HG02759 (cell line): ENCODE measurements around the gene GP9.

Experiments used
- ATAC-seq: cut with Tn5 transposase; IDR thresholded peaks from one replicate; pipeline ENCODE4 v1.9.1; 2021; ENCODE audit warnings: mild to moderate bottlenecking, moderate library complexity; ENCODE audit not compliant: unreplicated experiment

Gene GP9

DNA sequence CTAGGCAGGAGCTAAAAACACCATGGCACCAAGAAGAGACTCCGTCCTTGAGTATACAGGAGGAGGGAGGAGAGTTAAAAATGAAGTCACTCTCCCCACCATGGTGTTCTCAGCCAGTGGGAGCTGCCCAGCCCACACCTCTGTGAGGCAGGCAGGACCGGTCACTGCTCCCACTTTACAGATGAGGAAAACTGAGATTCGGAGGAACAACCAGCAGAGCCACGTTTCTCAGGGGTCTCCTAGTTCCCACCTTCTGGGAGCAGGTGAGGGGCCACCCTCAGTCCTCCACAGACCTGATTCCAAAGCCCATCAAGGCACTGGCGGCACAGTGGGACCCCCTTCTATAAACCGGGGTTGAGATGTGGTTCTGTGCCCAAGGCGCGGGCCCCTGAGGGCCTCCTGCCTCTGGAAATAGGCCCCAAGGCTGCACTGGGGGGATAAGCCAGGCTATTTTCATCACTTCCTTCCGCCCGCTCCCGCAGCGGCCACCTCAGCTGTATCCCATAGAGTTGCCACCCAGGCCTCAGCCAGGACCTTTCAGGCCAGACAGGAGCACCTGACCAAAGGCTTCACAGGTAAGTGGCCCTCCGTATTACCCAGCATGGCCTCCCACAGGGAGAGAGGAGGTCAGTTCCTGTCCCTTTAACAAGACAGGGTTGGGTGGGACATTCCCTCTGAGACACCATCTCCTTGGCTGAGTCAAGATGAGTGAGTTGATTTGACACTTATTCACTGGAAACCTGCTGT lies at the start of gene GP9:
Gene GP9, plus strand, starts transcription at position 504 of the 747 bp plus-strand sequence. CDS start 961 bp downstream, outside the sequence.
- ATAC-seq = no peak

DNA sequence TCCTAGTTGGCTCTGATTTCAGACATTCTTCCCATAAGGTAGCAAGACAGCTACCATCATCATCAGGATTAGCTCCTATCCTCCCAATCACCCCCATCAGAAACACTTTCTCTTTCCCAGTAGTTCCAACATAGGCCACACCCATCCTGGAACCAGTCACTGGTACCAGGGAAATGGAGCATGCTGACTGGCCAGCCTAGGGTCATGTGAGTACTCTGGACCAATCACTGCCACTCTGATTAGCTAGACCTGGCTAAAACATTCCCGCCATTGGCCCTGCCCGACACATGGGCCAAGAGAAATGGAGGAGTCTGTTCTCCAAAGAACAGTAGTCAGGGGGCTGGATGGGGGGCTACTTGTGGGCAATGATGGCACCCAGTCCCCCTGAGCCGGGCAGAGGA lies 47.1 kb upstream of the GP9 start:
- no peak for ATAC-seq

DNA sequence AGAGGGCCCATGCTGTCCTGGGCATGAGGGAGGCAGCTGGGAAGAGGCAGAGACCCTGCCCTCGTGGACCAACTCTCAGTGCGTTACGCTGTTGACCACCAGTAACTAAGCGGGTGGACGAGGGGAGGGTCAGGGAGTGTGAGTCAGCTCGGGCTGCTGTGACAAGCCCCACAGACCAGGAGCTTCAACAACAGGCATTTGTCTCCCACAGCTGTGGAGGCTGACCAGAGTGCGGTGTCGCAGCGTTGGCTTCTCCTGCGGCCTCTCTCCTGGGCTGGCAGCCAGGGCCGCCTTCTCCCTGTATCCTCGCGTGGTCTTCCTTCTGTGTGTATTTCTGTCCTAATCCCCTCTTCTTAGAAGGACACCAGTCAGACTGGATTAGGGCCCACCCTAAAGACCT lies 46.4 kb upstream of the GP9 start:
- no peak for ATAC-seq

DNA sequence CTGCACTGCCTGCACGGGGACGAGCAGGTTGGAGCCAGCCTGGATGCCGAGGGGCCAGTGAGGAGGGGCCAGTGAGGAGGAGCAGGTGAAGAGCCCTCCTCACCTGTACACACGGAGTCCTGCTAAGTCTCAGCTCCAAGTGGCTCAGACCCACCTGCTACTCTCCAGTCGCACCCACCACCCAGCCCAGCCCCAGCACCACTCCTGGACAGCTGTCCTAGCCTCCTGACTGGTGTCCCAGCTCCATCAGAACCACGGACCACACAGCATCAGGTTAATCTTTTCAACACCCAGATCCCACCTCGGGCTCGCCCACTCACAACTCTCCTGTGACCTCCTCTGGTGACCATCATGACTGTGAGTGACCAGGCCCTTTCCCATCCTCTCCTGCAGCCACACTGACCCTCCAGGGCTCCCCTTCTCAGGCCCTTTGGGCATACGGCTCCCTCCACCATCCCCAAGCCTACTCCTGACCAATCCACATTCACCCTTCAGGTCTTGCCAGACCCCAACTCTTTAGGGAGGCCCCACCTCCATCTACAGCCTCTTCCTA lies 45.7 kb upstream of the GP9 start:
- ATAC-seq = no peak

DNA sequence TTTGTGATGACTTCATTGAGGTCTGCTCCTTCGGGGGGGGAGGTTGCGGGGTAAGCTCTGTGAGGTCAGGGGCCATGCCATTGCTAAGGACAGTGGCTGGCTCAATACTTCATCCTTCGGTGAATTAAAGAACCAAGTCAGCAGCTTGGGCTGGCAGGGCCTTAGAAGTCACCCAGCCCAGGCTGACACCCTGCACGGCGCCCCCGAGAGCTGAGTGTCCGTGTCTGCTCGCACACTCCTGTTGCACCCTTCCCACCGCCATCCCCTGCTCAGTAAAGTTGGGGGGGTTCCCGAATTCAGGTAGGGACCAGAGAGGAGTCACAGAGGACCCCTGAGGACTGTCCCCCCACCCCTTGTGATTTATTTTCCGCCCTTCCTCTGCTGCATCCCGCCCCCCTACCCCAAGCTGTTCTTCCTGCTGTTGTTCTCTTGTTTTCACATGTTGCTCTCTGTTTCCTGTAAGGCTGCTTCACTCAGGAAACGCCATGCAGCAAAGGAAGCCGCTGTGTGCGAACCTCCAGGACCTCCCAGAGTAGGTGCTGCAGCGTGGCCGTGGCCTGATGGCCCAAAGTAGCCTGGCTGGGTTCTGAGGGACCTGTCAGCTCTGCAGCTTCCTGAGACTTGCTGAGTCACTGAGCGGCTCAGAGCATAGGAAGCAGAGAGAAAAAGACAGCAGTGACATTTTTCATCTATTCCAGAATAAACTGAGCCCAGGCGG lies 45.0 kb upstream of the GP9 start:
- no peak for ATAC-seq

DNA sequence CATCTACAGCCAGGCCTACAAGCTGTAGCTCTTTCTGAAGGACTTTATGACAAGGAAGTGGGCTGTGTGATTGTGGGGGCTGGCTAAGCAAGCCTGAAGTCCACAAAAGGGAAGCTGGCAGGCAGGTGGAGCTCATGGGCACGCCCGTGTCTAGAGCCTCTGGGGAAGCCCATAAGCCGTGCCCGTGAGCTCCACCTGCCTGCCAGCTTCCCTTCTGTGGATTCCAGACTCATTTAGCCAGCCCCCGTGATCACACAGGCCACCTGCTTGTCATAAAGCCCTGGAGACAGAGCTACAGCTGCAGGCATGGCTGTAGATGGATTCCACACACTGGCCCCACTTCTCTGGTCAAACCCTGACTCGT lies 44.2 kb upstream of the GP9 start:
- peak; percentile 53 for ATAC-seq

DNA sequence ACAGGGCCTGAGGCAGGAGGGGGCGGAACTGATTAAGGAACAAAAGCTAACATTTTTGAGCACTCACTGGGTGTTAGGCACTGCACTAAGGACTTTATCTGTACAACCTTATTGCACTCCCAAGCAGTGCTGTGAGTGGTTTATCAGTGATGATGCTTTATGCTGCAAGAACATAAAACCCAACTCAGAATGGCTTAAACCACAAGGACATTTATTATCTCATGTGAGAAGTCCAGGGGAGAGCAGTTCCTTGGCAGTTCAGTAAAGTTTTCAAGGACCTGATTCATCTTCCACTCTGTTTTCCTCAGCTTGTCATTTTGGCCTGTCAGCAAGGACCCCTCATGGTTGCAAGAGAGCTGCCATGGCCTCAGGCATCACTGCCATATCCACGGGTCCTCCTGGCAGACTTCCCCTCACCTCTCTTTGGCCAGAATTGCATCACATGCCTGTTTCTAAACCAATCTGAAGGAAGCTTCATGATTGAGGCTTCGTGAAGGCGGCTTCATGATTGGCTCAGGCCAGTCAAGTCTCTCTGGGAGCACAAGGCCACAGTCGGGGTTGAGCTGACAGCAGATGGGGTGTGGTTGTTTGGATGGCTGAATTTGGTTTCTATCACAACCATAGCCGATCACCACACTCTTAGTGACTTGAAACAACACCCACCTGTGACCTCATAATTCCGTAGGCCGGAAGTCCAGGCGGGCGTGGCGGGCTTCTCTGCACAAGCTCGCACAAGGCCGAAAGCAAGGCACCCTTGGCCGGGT lies 43.7 kb upstream of the GP9 start:
- peak; percentile 68 for ATAC-seq

DNA sequence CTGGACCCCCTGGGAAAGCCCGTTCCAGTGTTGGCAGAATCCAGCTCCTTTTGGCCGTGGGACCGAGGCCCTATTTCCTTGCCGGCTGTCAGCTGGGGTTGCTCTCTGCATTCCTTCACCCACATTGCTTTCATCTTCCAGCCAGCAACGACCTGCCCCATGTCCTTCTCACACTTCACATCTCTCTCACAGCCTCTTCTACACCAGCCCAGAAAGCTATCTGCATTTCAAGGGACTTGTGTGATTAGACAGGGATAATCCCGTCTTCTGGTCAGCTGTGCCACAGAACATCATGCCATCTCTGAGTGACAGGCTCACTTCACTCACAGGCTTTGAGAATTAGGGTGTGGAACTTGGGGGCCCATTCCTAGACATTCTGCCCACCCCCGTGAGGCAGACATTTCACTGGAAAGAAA lies 43.1 kb upstream of the GP9 start:
- ATAC-seq = no peak

DNA sequence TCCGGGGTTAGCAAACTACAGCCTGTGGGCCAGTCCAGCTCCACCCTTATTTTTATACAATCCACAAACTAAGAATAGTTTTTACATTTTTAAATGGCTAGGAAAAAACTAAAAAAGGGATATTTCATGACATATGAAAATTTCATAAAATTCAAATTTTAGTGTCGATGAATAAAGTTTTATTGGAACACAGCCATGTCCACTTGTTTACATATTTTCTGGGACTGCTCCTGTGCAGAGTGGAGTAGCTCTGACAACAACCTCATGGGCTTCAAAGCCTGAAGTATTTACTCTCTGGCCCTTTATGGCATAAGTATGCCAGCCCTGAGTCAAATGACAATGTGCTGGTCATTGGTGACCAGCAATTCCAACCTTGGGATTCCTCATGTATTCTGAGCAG lies 42.3 kb upstream of the GP9 start:
- no peak for ATAC-seq

DNA sequence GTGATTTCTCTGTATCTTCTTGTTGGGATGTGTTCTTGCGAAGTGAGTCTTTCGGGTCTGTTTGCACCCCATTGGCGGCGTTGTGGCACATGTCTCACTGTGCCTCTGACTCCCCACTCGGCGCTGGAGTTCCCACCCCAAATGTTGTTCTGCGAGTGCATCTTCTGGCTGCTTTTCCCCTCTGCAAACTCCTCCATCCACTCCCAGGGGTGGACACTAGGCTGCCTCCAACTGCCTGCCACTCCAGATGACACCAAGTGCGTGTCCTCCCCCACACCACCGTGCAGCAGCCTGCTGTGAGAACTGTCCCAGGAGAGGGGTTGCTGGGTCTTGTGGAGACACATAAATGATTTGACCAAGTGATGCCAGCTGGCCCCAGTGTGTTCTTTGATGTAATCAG lies 41.8 kb upstream of the GP9 start:
- ATAC-seq = no peak

DNA sequence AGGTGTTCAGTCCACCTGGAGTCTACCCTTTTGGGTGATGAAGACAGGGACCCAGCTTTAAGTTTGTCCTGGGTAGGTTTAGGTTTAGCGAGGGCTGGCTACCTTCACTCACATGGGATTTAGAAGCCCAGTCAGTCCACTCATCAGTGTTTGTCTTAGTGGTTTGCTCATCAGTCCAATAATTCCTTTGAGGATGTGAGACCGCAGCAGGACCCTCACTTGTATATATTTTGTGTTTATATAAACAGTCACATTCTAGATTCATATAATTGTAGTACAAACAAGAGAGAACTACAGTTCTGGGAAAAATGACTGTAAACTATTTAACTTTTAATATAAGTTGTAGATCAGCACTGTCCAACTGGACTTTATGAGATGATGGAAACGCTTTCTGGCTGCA lies 41.3 kb upstream of the GP9 start:
- ATAC-seq = no peak

DNA sequence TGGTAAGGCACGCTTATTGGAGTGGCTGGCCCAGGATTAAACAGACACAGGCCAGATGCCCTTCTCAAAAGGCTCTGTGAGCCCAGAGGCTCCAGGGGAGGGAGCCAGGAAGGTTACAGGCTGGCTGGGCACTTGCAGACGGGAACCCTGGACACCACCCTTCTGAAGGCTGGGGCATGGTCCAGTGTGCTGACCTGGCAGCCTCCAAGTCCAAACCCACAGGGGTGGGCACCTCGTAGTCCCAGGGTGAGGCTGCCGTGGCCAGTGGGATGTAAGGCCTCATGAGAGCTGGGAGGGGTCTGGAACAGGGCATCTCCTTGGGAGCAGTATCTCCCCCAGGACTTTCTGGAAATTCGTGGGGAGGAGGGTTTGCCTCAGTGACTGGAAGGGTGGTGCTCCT lies 39.9 kb upstream of the GP9 start:
- no peak for ATAC-seq

DNA sequence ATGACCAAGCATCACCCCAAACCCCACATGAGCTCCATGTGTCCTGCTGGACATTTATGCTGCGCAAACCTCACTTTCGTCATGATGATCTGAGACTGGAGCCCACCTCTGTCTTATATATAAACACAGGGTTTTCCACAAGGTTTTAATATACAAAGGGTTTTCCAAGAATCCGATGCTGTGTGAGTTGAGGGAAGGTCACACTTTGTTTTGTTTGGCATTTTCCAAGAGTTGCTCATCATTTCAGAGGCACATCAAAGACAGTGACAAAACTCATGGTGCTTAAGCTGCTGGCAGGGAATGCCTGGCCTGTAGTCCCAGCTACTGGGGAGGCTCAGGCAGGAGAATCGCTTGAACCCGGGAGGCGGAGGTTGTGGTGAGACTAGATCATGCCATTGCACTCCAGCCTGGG lies 39.4 kb upstream of the GP9 start:
- no peak for ATAC-seq

DNA sequence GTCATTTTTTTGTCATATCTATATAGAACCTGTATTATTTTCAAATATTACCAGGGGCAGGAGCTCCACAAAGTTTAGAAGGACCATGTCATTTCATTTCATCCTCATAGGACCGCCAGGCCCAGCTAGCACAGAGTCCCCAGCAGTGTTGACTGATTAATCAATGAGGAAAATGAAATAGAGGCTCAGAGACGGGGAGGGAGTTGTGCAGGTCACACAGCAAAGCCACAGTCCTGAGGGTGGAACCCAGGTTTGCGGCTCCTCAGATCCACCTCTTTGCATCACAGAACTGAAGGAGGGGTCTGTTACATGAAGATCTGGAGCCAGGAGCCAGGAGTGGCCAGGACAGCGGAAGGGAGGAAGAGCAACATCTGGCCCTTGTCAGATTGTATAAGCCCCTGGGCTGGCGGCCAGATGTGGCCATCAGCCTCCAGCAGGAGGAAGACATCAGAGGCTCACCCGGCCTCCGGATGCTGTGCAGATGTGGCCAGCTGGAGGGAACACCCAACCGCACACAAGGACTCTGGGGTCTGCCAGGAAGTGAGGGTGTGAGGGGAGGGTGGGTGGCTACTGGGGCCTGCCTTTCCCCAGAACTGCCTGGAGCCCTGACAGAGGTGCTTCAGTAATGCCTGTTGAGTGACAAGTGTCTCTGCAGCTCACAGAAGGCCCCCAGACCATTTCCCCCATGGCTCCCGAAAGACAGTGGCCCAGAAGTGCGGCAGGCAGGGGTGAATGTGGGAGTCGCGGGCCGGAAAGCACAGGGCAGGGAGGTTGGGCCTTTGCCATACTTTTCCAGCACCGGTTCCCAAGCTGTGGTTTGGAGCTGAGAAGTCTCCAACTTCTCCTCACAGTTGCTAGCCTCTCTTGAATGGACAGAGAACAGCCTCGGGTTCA lies 38.2 kb upstream of the GP9 start:
- ATAC-seq = no peak

DNA sequence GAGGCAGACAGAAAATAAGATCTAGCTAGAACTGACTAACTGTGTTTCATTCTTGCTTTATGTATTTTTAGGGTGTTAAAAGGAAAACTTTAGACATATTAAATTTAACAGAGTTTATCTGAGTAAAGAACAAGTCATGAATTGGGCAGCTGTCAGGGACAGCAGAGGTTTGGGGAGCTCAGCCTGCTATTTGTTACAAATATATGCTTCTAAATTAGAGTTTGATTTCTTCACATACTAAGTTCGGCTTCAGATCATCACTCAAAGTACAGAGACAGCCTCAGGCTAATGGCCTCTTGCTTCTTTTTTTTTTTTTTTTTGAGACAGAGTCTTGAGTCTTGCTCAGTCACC lies 37.6 kb upstream of the GP9 start:
- no peak for ATAC-seq

DNA sequence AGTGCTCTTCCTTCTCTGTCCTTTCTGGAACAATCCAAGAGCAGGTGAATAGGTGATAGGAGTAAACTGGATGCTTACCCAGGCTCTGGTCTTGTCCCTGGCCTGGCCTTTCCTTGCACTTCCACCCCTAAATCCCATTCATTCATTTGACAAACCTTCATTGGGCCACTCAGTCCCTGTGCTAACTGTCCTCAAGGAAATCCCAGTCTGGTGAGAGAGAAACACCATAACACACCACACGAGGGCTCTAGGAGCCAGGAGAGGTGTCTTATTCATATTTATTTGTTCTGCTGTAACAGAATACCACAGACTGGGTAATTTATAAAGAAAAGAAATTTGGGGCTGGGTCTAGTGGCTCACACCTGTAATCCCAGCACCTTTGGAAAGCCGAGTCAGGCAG lies 36.7 kb upstream of the GP9 start:
- ATAC-seq = no peak

DNA sequence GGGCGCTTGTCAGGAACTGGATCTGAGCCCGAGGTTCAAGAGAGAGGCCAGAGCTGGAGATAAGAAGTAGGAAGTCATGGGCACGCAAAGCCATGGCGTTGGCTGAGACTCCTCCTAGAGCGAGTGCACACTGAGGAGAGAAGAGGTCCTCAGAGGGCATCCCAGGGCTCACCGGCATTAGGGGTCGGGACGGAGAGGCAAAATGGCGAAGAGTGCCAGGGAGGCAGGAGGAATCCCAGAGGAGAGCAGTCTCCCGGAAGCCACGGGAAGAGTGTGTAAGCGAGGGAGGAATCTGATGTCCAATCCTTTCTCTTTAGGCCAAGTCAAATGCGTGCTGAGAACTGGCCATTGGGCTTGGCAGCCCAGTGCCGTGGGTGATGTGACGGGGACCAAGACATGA lies 35.5 kb upstream of the GP9 start:
- ATAC-seq = no peak

DNA sequence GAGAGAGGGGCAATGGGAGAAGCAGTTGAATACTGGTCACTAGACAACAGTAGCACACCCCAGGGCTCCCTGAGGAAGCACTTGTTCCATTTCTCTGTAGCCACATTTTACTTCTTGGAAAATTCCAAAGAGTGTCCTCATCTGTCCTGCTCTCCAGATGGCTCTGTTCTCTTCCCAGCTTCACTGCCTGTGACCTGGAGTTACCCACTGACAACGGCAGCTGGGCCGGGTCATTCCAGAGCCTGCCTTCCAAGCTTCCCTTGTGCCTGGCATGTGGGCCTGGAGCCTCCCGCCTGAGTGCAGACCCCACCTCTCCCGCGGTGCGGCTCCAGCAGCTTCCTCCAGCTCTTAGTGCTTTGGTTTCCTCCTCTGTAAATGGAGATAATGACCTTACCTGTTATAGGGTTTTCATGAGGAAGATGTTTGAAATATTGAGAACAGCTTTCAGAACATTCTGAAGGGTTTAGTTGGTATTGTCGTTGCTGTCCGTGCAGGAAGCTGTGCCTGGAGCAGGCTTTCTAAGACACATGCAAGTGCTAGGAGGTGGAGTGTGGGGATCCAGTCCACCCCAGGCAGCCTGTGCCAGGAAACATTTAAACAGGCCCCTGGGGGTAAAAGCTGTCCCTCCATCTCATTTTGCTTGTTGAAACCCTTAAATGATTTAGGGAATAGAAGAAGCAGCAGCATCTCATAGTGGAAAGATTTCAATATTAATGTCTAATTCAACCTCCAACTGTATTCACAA lies 34.7 kb upstream of the GP9 start:
- no peak for ATAC-seq

DNA sequence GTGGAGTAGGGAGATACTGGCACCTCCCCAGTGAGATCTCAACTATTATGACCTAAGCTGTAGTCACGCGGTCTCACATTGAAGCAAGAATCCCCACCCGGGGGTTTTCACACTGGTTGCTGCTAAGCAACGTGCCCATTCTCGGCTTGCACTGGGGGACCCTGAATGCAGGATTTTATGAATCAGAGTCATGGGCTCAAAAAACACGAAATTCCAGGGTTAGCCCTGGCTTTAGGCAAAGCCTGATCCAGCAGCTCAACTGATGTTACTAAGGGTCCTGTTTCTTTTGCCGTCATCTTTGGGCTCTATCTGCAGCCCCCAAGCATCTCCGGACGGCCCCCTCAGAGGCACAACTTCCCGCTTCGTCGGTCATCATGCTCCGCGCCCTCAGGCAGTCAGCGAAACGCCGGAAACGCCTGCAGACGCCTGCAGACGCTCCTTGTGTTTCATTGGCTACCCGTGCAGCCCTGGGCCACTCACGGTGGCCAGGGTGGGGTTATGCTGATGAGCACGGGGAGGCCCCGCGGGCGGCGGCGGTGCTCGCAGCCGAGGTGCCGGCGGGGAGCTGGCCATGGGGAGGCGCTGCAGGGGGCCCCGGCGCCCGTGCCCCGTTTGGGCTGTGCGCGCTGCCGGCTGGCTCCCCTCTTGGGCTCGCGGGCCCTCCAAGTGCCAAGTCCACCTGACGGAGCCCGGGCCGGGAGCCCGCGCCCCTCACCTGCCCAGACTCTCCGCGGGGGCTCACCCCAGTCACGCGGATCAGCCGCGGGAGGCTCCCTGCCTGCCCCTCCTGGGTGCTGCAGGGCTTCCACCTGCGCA lies 33.6 kb upstream of the GP9 start:
- peak; percentile 100 for ATAC-seq
